ENCODE measurements around the gene HTR2B. TPM values are rescaled to one million over a fixed set of nuclear protein-coding genes. Genes with fewer than 3 reads are reported as not detected.
"Not testable (repeated sequence)": the region's sequence is repeated elsewhere in the genome, so short reads cannot be mapped to it uniquely, and the experiment has no call there.

The HTR2B gene
- total RNA-seq, 4 donors from 2014 or later: 2.3 to 16.8 (median 4.6) TPM

GRCh38 chr2:231146665-231147064 is 21.8 kb upstream of the HTR2B start:
- WGBS, 2 donors: 93 to 96% methylated on average over 2 of the region's 2 CpGs
- Histone ChIP-seq H3K27ac (no peak overlapping the region), H3K36me3 (peaks cover 0 to 4% of the 10 kb centered on the region in 2 donors), H3K4me1 (peaks cover 6 to 8% of the 10 kb centered on the region in 2 donors), H3K4me3 (replicated peaks in 1 of 3) (no peak overlapping the region), H3K9me3 (no peaks in the 10 kb centered on the region), H3K27me3 (no peaks in the 10 kb centered on the region)
- no peak for TF ChIP-seq CTCF (IDR thresholded peaks at IDR 0.05)
- TF ChIP-seq POLR2A (IDR thresholded peaks at IDR 0.05): no peak
- intact Hi-C loops (cut with DNase I): no loop called here
- no peak for DNase-seq

GRCh38 chr2:231144896-231145295 is 20.1 kb upstream of the HTR2B start:
- intact Hi-C loops (cut with DNase I): no loop called here
- Histone ChIP-seq H3K9me3 (no peaks in the 10 kb centered on the region), H3K4me3 (replicated peaks in 1 of 3) (no peak overlapping the region), H3K4me1 (peaks cover 6 to 8% of the 10 kb centered on the region in 2 donors), H3K27ac (no peak overlapping the region), H3K27me3 (no peaks in the 10 kb centered on the region), H3K36me3 (peaks cover 0 to 4% of the 10 kb centered on the region in 2 donors)
- DNase-seq: no peak
- WGBS, 2 donors: 98% methylated on average over 6 of the region's 6 CpGs
- TF ChIP-seq POLR2A (IDR thresholded peaks at IDR 0.05) (no peak), CTCF (IDR thresholded peaks at IDR 0.05) (no peak)

GRCh38 chr2:231140808-231141207 is 16.0 kb upstream of the HTR2B start:
- H3K4me3 ChIP-seq (replicated peaks in 1 of 3); DNase-seq; H3K27ac ChIP-seq; intact Hi-C loops (cut with DNase I); H3K9me3 ChIP-seq; H3K36me3 ChIP-seq; H3K4me1 ChIP-seq; H3K27me3 ChIP-seq: not testable (repeated sequence)
- WGBS, 2 donors: 96 to 98% methylated on average over 4 to 8 of the region's 8 CpGs

- Histone ChIP-seq H3K4me1 (no peaks in the 10 kb centered on the region), H3K36me3 (peaks cover 0 to 4% of the 10 kb centered on the region in 2 donors), H3K9me3 (no peaks in the 10 kb centered on the region), H3K27ac (no peak overlapping the region), H3K27me3 (no peaks in the 10 kb centered on the region), H3K4me3 (replicated peaks in 1 of 3) (no peak overlapping the region)
- no peak for DNase-seq
- intact Hi-C loops (cut with DNase I): no loop called here
- TF ChIP-seq POLR2A (IDR thresholded peaks at IDR 0.05) (no peak), CTCF (IDR thresholded peaks at IDR 0.05) (no peak)
These were observed 15.0 kb upstream of the HTR2B start for GRCh38 chr2:231139796-231140195.

- WGBS, 2 donors: 86 to 88% methylated on average over 8 of the region's 8 CpGs
- no peak for DNase-seq
- Histone ChIP-seq H3K9me3 (no peaks in the 10 kb centered on the region), H3K4me1 (no peaks in the 10 kb centered on the region), H3K27me3 (no peaks in the 10 kb centered on the region), H3K4me3 (replicated peaks in 1 of 3) (no peak overlapping the region), H3K36me3 (no peaks in the 10 kb centered on the region), H3K27ac (no peak overlapping the region)
- intact Hi-C loops (cut with DNase I): no loop called here
- no peak for TF ChIP-seq CTCF (IDR thresholded peaks at IDR 0.05)
- no peak for TF ChIP-seq POLR2A (IDR thresholded peaks at IDR 0.05)
These were observed 13.9 kb upstream of the HTR2B start for GRCh38 chr2:231138699-231139098.

All from thyroid gland (tissue), 4 donors.